Fibroblast of peridontal ligament (primary cell): Measurements from ENCODE around the gene B3GALT4.
"Not testable (repeated sequence)": the region's sequence is repeated elsewhere in the genome, so short reads cannot be mapped to it uniquely, and the experiment has no call there.

ENCODE experiments used
- DNase-seq: peaks from one replicate; pipeline ENCODE4 v3.0.0-alpha.2; 2010; ENCODE audit errors: extremely low read depth

B3GALT4 gene

GRCh38 chr6:33272275-33273128, 4.4 kb upstream of the B3GALT4 start:
- DNase-seq = no peak

DNA sequence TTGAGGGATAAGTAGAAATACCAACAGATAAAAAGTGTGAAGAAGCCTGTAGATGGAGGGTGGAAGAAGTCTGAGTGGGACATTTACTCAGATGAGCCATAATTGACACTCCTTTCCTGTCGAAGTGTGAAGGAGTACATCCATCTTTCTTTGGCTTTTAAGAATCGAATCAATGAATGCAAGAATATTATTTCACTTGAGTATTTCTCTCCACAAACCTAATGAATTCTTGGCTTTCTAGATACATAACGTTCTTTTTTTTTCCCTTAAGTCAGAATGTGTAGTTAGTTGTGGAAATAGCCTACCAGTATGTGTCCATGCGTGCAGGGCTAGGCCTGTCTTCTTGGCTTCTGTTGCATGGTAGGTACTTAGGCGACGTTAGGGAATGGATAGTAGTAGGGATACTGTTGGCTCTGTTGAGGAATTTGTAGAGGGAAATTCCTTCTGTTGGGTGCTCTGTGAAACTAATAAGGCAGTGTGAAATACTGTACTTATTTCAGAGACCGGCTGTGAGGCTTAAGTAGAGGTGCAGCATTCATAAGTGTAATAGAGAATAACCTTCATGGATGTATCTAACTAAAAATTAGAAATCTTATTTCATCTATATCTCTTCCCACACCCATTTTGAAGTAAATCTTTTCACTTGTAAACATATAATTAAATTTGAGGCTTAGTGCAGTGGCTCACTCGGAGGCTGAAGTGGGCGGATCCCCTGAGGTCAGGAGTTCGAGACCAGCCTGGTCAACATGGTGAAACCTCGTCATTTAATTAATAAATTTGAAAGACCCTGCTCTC, 3.6 kb upstream of the B3GALT4 start:
- peak; percentile 11 for DNase-seq

- no peak for DNase-seq
Measured at GRCh38 chr6:33273924-33274902, 2.7 kb upstream of the B3GALT4 start.

- not testable (repeated sequence) for DNase-seq
Measured at GRCh38 chr6:33275795-33276580, 935 bp upstream of the B3GALT4 start.

- DNase-seq = no peak
Measured at GRCh38 chr6:33276581-33276863, 401 bp upstream of the B3GALT4 start.

DNA sequence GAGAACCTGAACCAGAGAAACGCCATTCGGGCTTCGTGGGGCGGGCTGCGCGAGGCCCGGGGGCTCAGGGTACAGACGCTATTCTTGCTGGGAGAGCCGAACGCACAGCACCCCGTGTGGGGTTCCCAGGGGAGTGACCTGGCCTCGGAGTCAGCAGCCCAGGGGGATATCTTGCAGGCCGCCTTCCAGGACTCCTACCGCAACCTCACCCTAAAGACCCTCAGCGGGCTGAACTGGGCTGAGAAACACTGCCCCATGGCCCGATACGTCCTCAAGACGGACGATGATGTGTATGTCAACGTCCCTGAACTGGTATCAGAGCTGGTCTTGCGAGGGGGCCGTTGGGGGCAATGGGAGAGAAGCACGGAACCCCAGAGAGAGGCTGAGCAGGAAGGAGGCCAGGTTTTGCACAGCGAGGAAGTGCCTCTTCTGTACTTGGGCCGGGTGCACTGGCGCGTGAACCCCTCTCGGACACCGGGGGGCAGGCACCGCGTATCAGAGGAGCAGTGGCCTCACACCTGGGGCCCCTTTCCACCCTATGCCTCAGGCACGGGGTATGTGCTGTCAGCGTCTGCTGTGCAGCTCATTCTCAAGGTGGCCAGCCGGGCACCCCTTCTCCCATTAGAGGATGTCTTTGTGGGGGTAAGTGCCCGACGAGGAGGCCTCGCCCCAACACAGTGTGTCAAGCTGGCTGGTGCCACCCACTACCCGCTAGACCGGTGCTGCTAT, 904 bp downstream of the B3GALT4 start:
- DNase-seq = no peak

DNA sequence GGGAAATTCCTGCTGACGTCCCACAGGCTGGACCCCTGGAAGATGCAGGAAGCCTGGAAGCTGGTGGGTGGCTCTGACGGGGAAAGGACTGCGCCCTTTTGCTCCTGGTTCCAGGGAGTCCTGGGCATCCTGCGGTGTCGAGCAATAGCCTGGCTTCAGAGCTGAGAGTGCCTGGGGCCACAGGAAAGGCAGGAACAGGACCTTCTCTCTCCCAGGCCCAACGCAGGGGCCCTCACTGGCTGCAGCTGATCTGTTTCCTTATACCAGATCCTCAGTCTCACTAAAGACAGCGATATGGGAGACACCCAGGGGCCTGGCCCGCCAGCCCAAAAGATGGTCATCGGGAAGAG, 1.4 kb downstream of the B3GALT4 start:
- DNase-seq = no peak

- DNase-seq = no peak
Measured at GRCh38 chr6:33278810-33279209, 1.9 kb downstream of the B3GALT4 start.

DNA sequence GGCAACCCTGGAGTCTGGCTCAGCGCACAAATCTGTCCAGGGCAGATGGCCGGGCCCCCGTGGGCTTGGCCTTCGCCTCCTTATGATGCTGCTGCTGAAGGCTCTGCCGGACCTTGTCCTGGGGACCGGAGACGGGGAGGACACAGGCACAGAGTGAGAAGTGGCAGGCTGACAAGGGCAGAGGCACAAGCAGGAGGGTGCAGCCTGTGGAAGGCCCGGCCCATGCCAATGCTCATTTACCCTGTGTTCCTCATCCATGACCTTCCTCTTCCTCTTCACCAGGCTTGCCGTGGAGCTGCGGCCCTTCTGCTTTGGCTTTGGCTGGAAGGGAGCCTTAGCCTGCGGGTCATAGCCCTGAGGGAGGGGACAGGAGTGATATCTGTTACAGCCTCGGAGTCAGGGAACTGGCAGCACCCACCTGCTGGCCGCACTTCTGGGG, 2.4 kb downstream of the B3GALT4 start:
- no peak for DNase-seq

GRCh38 chr6:33279971-33280511, 3.1 kb downstream of the B3GALT4 start:
- peak; percentile 31 for DNase-seq

DNA sequence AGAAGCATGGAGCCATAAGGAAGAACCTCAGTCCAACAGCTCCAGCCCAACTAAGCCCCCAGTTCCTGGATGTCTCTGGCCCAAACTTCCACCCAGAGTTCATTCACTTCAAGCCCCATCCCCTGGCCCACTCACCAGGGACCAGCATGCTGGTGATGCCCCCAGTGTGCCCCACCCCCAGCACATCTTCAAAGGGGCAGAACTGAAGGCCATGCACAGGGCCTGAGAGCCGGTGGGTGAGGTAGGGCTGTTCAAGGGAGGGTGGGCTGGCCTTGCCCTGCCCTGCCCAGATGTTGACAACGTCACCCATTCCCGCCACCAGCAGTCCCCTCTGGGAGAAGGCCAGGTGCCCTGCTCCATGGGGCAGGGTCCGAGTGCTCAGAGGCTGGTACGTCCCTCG, 3.6 kb downstream of the B3GALT4 start:
- DNase-seq = no peak

- DNase-seq = not testable (repeated sequence)
Measured at GRCh38 chr6:33285214-33285613, 8.3 kb downstream of the B3GALT4 start.

DNA sequence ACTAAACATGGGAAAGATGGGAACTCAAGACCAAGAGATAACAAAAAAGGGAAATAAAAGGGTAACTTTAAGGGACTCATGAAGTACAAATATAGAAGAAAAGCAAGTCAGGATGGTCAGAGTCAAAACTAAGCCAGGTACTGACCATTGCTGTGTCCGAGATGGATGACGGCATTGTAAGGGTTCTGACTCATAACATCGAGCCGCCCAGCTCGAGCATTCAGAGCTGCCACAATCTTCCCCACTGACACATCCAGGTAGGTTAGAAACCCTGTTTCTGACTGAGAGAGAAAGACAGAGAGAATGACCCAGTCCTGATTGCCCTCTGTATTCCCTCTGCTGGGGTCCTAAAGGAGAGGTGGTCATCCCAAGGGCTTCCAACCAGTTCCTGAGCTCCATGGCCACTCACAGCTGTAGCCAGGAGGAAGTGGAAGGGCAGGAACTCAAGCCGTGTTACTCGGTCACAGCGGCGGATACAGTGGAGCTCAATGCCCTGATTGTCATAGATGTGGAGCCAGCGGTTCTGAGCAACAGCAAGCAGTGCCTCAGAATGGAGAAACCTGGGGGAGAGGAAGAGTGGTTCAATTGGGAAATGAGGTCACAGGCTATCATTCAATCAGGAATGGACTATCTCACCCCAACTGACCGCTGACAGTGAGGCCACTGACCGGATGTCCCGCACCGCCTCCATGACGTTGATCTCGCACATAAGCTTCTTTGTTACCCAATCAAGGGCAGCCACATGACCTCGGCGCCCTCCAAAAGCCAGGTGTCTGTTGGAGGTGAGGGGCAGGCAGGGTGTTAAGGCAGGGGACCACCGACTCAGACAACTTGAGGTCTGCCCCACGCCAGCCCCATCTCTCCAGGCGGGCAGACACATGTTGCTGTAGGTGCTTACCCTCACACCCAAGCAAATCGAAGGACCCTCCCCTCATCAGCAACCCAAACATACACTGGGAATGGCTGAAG, 10.3 kb downstream of the B3GALT4 start:
- DNase-seq = no peak

- DNase-seq = no peak
Measured at GRCh38 chr6:33288141-33288920, 11.4 kb downstream of the B3GALT4 start.

GRCh38 chr6:33288921-33289783, 12.2 kb downstream of the B3GALT4 start, which contains the start of the genes PFDN6 and WDR46:
TSS of gene PFDN6 (plus strand) at chr6:33289601. CDS start at chr6:33289857, 256 bp downstream.
TSS of gene WDR46 (minus strand) at chr6:33289239. CDS start at chr6:33289170, 69 bp downstream.
- DNase-seq = peak; percentile 91

GRCh38 chr6:33289784-33290315, 12.9 kb downstream of the B3GALT4 start:
- DNase-seq = no peak

- no peak for DNase-seq
Measured at GRCh38 chr6:33290459-33290858, 13.5 kb downstream of the B3GALT4 start.
